ENCODE measurements around the gene FBXO33. TPM values are rescaled to one million over a fixed set of nuclear protein-coding genes. Genes with fewer than 3 reads are reported as not detected.

Gene FBXO33
- polyA plus RNA-seq, 2 of the 4 experiments (the other 2 are of a cell fraction) = 8.2 to 10.6 TPM

- TF ChIP-seq CHD2 (IDR thresholded peaks at IDR 0.05; ENCODE audit: low read length, partially characterized antibody) (no peak), CTCF (IDR thresholded peaks at IDR 0.05) (0 out of 3 replicates have a peak, but pooled peaks have one; percentile 30), JUN (IDR thresholded peaks at IDR 0.05) (peak; percentile 57 to 85), SREBF2 (IDR thresholded peaks at IDR 0.05) (no peak), MAFK (IDR thresholded peaks at IDR 0.05; ENCODE audit: partially characterized antibody) (no peak)
Measured at GRCh38 chr14:39432619-39433451, 602 bp upstream of the FBXO33 start (continued).

GRCh38 chr14:39431416-39432178 is 636 bp downstream of the FBXO33 start:
- ChIA-PET POLR2A (interaction anchor here (0.6 to 2.9 kb wide), 9 partner anchors 36 to 1790 kb away, joined by 3 to 26 read pairs (median 6); partner anchors contain the start of genes GEMIN2, PNN, SEC23A and TRAPPC6B), CTCF (interaction anchor here (0.9 to 2.2 kb wide), 2 partner anchors 184 to 325 kb away, joined by 3 to 13 read pairs; no protein-coding TSS in a partner anchor)
- Histone ChIP-seq H3K4me1 (peaks cover 18% of the 10 kb centered on the region; the same call in 2 of the 3 replicates), H3K4me2 (peak overlapping the region; percentile 90), H3K4me3 (peak overlapping the region; percentile 96), H3K27ac (peak overlapping the region; percentile 93 to 98), H3K9me3 (no peaks in the 10 kb centered on the region)
- ATAC-seq = peak; percentile 4 to 26
- DNase-seq (ENCODE audit: low read depth in 1 of 2, low spot score in 1 of 2) = peak; percentile 16 to 37
- no peak for FAIRE-seq
- TF ChIP-seq POLR2A (IDR thresholded peaks at IDR 0.05; ENCODE audit: low read length) (peak; percentile 34), E2F6 (IDR thresholded peaks at IDR 0.05; ENCODE audit: borderline replicate concordance, low read depth) (no peak), FOSL2 (IDR thresholded peaks at IDR 0.05) (no peak), FOSL2 (CRISPR knock-in tag; IDR thresholded peaks at IDR 0.05) (no peak), PHF8 (IDR thresholded peaks at IDR 0.05; ENCODE audit: borderline replicate concordance, low read depth) (no peak; the same call in 1 of the 2 replicates), SREBF2 (IDR thresholded peaks at IDR 0.05) (no peak), TFCP2L1 (CRISPR knock-in tag; IDR thresholded peaks at IDR 0.05) (no peak), CHD2 (IDR thresholded peaks at IDR 0.05; ENCODE audit: low read length, partially characterized antibody) (no peak), ZSCAN20 (CRISPR knock-in tag; IDR thresholded peaks at IDR 0.05) (no peak), GATA3 (IDR thresholded peaks at IDR 0.05; ENCODE audit: borderline replicate concordance) (no peak), ATOH8 (CRISPR knock-in tag; IDR thresholded peaks at IDR 0.05; ENCODE audit: low read depth) (no peak), CHD4 (IDR thresholded peaks at IDR 0.05; ENCODE audit: borderline replicate concordance) (no peak), NPAS2 (CRISPR knock-in tag; IDR thresholded peaks at IDR 0.05; ENCODE audit: borderline replicate concordance) (0 out of 2 replicates have a peak, but pooled peaks have one; percentile 10), REST (IDR thresholded peaks at IDR 0.05) (no peak)
- WGBS (ENCODE audit: missing lambda C conversion rate) = 1% methylated on average over 10 of the region's 81 CpGs

All from A549 (cell line).